GM13976 (cell line): ENCODE data around the gene IRAK4.

Experiments used
- DNase-seq: peaks from one replicate; pipeline ENCODE4 v3.0.0; 2012; ENCODE audit warnings: low spot score
- CTCF ChIP-seq: IDR thresholded peaks from 2 replicates; pipeline ENCODE4 v1.5.1; 2012; ENCODE audit warnings: borderline replicate concordance, mild to moderate bottlenecking; ENCODE audit not compliant: insufficient read depth; ENCODE audit errors: extremely low read depth, missing control alignments, control extremely low read depth
- in situ Hi-C: fragments of 300-500 bp; cut with MboI; formaldehyde crosslinking; loops from one replicate; pipeline ENCODE4 v1.12.0; 2022; ENCODE audit warnings: low sequenced_read_pairs, mixed read lengths, inconsistent platforms; ENCODE audit not compliant: unreplicated experiment

The IRAK4 gene

GRCh38 chr12:43761500-43761899, 2.7 kb downstream of the IRAK4 start:
- in situ Hi-C loops, result no loop called here
- no peak for TF ChIP-seq CTCF
- no peak for DNase-seq

GRCh38 chr12:43762596-43762995, 3.8 kb downstream of the IRAK4 start:
- in situ Hi-C loops, result no loop called here
- DNase-seq, result no peak
- TF ChIP-seq CTCF, result no peak

GRCh38 chr12:43763769-43764168, 5.0 kb downstream of the IRAK4 start:
- no peak for TF ChIP-seq CTCF
- in situ Hi-C loops, result no loop called here
- DNase-seq, result no peak

- DNase-seq, result no peak
- in situ Hi-C loops, result no loop called here
- no peak for TF ChIP-seq CTCF
Measured at GRCh38 chr12:43764528-43764927, 5.8 kb downstream of the IRAK4 start.

- DNase-seq, result no peak
- in situ Hi-C loops, result no loop called here
- TF ChIP-seq CTCF, result no peak
Measured at GRCh38 chr12:43766291-43766690, 7.5 kb downstream of the IRAK4 start.

GRCh38 chr12:43776498-43776897, 17.7 kb downstream of the IRAK4 start:
- DNase-seq, result no peak
- in situ Hi-C loops, result loop anchor here (5.0 kb wide), 1 partner anchor 96 kb away; no protein-coding TSS in a partner anchor
- TF ChIP-seq CTCF, result peak; percentile 31

- in situ Hi-C loops, result no loop called here
- TF ChIP-seq CTCF, result no peak
- DNase-seq, result no peak
Measured at GRCh38 chr12:43786899-43787693, 28.3 kb downstream of the IRAK4 start.
